Measurements from ENCODE around the gene POC1A.

Gene POC1A

DNA sequence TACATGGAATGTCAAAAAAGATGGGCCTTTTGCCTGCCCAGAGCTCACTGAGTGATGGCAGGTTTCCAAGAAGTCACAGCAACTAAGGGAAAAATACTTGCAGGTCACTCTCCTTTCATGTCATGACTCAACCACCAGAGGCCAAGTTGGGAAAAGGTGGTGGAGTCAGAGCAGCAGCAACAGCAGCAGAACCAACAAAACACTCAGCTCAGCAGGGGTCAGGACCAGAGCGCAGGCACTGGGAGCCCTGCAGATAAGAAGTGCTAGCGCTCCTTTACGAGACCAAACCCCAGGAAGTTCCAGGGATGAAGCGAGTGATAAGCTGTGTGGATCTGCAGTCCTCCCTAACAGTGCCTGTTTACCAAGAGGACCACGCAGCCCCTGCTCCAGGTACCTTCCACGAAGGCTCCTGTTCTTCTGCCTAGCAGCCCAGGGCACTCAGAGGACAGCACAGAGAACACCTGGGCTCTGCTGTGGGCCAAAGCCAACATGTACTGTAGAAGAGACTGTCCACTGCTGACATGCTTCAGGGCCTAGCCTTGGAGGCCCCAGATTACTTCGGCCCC, 26.0 kb downstream of the POC1A start:
- DNase-seq (ENCODE audit: low spot score): no peak

DNA sequence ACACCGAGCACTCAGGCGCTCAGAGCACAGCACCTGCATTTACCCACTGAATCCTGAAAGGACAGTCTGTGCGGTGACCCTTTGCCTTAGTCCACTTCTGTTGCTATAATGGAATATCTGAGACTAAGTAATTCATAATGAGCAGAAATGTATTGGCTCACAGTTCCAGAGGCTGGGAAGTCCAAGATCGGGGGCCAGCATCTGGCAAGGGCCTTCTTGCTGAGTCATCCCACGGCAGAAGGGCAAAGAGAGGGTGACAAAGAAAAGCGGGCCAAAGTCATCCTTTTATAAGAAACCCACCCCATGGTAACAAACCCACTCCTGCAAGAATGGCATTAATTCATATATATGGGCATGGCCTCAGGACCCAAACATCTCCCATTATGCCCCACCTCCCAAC, 27.7 kb downstream of the POC1A start:
- no peak for DNase-seq (ENCODE audit: low spot score)

DNA sequence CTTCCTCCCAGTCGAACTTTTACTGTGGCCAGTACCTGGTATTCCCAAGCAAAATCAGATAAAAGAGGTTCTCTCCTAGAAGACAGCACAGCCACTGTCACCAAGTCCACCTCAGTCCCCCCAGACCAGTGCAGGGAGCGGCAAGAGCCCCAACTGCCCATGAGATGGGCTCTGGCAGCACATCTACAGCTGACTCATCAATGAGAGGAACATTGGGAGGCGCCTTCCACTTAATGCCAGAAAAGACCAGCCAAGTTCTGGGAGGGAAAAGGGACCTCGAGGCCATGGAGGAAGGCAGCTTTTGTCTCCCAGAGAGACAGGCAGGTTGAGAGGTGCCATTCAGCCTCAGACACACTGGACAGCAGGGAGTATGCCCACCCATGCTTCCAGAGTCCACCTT, 28.2 kb downstream of the POC1A start:
- no peak for DNase-seq (ENCODE audit: low spot score)

DNA sequence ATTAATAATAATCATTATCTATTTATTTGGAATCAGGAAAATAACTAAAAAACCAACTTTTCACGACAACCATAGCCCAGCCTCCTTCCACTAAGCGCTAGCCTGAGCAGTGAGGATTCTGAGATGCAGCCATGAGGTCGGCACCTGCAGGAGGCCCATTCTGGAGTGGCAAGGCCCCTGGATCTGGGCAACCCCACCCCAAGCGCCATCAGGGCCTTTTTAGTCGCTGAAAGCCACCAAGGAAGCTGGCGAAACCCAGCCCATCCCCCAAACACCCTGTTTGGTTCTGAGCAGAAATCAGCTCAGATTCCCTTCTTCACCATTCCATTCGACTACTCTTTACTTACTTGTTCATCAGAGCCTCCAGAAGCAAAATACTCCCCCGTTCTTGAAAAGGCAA, 29.5 kb downstream of the POC1A start:
- no peak for DNase-seq (ENCODE audit: low spot score)

DNA sequence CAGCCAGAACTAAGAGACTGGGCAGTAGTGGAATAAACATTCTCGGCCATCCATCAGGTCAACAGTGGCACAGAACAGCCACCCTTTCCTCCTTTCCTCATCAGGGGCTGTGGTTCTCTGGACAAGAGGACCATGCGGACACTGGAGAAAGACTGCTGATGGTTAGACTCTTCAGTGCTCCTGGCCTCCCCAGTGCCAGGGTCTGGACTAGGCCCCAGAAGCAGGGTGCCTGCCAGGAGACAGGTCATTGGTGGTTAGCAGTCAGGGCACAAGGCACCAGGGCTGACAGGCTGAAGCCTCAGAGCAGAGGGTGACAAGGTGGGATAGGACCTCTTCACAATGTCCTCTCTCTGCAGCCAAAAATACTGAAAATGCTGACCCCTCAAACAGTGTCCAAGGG, 30.1 kb downstream of the POC1A start:
- DNase-seq (ENCODE audit: low spot score): no peak

DNA sequence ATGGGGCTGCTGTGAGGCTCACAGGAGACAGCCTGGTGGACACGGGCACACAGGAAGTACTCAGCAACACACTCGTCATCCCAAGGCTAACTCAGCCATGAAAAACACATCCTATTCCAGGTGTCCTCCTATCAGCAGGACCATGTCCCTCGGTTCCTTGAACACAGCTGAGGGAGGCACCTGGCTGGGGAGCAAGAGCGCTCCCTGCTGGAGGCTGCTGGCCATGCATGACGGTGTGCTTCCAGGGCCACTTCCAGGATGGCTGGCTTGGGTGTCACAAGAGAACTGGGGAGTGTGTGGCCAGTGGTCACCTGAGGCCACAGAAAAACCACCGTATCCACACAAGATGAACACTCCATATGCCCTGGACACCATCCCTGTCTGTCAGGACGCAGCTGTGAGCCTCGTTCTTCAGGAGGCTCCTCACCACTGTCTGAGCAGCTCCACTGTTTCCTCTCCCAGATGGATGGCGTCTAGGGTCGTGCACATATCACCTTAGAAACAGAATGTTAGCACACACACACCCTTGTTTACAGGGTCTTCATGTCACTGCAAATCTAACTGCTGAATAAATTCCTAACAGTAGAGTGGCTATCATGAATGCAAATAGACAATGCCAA, 31.0 kb downstream of the POC1A start:
- DNase-seq (ENCODE audit: low spot score): peak; percentile 56

DNA sequence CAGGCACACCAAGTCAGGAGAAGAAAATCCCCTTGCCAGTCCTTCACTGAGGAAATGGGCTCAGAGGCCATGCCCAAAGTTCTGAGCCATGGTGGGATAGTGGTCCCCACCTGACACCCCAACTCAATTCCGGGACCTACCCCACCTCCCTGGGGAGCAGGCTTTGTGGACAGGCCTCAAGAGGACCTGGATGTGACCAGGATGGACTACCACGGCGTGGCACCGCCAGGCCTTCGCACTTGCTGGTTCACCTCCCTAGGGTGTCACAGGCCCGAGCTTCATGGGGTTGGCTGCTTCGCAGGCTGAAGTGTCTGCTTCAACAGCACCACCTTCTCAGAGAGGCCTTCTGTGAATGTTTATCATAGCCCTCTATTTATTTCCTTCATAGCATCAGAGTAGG, 31.7 kb downstream of the POC1A start:
- no peak for DNase-seq (ENCODE audit: low spot score)

DNA sequence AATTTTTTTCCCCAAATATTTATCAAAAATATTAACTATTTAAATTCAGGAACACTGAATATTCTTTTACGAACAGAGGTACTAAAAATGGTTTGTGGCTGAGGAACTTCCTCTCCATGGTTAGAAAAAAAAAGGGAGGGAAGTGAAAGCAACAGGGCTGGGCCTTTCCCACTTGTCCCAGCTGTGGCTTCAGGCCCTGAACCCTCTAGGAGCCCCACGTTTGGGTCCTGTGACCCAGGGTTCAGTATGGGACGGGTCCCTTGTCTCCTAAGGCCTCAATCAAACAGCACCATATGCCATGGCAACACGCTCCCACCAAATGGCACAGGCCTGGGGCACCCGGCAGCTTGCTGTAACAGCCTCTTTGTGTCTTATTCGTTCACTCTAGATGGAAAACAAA, 32.4 kb downstream of the POC1A start:
- DNase-seq (ENCODE audit: low spot score): no peak

DNA sequence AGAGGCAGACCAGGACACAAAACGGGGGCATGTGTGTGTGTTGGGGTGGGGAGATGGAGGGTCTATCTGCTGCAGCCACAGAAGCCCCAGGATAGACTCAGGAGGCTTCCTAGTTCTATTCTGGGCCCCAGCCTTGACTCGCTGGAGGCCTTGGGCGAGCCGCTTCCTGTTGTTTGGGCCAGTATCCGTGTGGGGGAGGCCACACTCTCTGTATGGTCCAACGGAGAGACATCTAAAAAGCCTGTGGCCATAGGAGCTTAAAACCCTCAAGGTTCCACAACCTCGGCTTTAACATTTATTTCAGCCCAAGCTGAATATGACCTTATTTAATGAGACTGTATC, 32.8 kb downstream of the POC1A start:
- no peak for DNase-seq (ENCODE audit: low spot score)

DNA sequence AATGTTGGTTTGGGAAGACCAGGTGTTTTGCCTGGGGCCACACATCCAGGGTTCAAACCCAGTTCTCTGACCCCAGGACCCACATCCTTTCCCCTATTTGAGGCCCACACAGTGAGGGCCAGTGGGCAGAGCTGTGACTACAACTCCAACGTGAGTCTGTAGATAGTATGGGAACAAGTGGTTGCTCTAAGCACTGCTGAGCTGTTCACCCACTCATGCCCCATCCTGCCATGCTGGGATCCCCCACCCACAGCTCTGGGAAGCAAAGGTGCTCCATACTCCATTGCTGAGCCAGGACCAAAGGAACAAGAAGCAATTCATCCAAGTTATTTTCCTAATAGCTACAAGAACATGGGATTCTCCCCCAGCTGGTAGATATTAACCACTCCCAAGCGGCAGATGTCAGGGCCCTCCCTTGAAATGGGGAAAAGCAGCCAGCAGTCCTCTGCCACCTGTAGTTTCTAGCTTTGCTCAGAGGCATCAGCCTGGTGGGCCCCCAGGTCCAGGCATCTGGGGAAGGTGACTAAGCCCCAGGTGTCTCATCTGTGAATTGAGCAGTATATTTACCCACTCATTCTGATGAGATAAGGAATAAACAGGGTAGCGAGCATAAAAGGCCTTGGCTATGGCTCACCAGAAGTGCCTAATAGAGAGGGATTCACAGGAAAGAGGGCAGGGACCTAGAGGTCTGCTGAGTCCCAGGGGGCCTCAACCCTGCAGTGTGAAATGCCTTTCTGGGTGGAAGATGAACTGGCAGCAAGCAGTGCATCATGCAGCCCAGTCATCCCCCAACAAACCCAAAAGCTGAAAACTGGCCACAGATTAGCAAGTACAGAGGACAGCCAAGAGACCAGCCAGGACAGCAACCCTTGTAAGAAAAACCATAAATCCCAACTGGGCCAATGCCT, 33.4 kb downstream of the POC1A start:
- no peak for DNase-seq (ENCODE audit: low spot score)

DNA sequence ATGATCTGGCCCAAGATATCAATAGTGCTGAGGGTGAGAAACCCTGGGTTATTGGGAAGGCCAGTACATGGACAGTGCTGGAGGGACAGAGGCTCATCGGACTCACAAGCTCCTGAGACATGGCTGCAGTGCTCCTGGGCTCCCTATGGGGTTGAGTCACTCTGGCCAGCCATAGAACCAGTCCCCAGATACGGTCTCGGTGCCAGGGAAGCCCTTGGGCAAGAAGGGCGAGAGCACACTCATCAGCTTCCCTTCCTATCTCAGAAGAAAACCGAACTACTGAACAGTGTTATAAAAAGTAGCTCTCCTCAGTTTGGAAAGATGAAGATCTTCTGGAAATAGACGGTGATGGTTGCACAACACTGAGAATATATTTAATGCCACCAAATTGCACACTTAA, 34.4 kb downstream of the POC1A start:
- DNase-seq (ENCODE audit: low spot score): no peak

DNA sequence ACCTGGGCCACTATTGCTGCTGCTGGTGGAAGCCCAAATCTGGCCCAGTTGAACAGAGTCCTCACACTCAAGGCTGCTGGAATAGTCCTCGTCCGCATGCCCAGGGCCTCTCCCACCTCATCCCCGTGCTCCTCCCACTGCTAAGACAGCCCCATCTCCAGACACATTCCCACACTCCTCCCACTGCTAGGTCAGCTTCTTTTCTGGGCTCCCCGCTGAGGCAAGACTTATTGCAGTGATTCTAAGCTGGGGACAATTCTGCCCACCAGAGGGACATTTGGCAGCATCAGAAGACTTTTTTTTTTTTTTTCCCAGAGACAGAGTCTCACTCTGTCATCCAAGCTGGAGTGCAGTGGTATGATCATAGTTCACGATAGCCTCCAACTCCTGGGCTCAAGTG, 35.1 kb downstream of the POC1A start:
- no peak for DNase-seq (ENCODE audit: low spot score)

DNA sequence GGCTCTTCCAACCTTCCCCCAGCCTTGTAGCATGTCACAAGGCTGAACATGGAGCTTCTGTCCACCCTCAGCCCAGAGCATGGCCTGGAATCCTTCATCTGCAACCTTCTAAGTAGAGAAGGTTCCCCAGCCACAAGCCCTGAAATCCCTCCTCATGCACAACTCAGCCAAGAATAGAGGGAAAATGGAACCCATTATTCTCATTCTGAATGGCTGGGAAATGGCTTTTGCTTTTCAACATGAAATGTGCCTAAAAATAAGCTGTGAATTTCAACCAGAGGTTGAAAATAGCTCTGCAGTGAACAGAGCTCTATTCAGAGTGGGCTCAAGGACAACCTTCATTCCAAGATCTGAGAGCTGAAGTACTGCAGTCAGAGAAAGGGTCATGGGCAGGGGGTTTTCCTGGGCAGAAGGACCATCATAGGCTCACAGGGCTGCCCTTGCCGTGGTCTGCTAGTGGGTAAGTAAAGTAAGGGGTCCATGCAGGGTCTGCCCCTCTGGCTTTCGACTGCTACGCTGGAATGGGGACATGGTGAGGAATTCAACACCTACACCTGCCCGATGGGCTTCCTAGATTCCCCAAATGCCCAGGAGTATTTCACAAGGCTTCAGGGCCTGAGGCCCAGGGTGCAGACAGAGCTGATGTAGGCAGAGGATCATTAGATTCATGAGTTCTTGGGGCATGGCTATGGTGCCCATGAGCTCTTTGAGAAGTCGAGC, 35.9 kb downstream of the POC1A start:
- DNase-seq (ENCODE audit: low spot score): no peak

DNA sequence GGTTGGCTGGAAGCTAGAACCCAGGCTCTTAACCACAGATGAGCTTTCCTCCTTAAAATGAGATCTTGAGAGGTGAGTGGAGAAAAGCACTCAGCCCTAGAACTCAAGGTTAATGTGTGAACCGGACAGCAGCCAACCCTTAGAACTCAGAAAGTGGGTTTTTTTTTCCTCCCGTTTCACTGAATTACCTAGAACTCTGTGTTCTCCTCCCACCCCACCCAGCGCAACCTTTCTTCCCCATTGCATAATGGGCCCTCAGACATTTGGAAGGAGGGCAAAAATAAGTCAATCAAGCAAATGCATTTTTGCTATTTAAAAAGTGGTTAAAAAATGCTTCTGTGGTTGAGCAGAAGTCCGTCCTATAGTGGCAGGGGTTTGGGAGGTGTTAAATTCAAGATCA, 36.7 kb downstream of the POC1A start:
- DNase-seq (ENCODE audit: low spot score): no peak

DNA sequence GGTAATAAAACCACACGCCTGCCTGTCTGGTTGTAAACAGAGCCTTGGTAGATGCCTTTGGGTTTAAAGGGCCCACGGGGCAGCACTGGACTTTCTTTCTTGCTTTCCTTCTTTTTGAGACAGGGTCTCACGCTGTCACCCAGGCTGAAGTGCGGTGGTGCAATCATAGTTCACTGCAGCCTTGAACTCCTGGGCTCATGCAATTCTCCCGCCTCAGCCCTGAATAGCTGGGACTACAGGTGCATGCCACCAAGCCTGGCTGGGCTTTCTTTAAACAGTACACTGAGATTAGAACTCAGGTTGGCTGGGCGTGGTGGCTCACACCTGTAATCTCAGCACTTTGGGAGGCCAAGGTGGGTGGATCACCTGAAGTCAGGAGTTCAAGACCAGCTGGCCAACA, 42.2 kb downstream of the POC1A start:
- no peak for DNase-seq (ENCODE audit: low spot score)

DNA sequence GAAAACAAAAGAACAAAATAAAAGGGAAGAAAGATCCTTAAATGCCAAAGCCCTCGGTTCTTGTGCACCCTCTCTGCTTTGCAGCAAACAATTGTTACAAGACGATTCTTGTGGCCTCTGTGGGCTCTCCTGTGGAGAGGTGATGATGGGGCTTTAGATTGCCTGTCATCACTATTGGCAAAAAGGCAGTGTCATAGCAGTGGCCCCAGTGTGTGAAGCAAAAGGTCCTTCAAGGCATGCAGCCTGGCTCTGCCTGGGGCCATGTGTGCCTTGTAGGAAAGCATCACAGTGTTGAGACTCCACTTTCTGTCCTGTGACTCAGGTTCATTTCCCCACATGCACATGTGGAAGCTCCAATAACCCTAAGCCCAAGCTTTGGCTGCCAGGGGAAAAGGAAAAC, 43.7 kb downstream of the POC1A start:
- no peak for DNase-seq (ENCODE audit: low spot score)

DNA sequence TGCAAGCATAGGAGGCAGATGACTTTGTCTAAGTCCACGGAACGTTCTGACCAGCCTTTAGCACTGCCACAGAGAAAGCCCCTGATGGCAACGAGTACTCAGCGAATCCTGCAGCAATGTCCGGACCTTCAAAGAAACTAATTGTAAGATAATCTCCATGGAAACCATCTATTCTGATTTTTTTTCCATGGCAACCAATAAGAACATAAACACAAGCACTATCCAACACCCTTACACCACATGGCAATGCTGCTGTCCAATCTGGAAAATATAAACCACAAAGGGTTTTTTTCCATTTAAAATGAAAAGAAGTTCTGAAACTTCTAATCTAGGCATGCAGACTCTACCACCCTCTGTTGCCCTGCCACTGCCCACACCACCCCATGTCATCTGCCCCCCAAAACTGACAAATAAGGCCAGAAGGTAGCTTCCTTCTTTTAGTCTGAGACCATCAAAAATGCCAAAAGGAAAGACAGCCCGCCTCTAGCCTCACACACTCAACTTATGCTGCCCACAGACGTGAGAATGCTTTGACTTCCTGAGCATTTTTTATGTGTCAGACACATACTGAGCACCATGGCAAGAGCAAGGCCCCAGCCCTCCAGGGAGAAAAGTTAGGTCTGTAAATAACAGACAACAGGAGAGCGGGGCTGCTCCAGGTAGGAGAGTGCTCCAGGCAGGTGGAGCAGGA, 44.5 kb downstream of the POC1A start:
- no peak for DNase-seq (ENCODE audit: low spot score)

DNA sequence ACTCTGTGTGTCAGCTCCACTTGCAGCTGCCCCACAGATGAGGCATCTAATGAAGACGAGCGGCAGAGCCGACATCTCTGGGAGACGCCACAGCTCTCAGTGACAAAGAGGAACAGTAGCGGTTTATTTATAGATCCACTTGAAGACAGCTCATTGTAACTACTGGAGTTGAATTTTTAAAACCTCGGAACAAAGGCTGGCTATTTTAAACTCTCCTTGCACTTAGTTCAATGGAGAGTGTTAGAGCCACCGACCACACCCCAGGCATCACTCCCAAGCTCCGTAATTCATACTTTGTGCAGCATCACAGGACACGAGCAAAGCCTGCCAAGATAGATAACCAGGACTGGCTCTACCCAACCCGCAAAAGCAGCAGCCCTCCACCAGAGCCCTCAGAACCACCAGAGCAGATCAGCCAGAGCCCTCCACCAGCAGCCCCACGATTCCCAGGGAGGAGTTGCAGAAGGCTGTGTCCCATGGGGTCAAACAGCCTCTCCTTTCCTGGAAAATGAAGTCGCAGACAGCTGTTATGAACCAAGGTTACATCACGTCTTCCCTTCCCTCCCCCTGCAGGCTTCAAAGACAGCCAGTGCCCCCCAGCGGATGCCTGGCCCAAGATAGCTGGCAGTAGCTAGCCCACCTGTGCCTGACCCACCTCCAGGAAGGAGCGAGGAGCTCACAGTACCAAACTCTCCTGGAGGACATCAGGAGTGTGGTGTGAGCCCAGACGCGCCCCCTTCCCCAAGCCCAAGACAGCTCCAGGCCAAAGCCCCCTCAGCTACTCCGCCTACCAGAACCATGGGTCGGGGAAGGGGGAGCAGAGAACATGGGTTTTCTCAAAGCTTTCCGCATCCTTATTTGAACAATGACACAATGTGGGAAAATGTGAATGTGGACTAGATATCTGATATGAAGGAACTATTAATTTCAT, 45.7 kb downstream of the POC1A start:
- DNase-seq (ENCODE audit: low spot score): no peak

DNA sequence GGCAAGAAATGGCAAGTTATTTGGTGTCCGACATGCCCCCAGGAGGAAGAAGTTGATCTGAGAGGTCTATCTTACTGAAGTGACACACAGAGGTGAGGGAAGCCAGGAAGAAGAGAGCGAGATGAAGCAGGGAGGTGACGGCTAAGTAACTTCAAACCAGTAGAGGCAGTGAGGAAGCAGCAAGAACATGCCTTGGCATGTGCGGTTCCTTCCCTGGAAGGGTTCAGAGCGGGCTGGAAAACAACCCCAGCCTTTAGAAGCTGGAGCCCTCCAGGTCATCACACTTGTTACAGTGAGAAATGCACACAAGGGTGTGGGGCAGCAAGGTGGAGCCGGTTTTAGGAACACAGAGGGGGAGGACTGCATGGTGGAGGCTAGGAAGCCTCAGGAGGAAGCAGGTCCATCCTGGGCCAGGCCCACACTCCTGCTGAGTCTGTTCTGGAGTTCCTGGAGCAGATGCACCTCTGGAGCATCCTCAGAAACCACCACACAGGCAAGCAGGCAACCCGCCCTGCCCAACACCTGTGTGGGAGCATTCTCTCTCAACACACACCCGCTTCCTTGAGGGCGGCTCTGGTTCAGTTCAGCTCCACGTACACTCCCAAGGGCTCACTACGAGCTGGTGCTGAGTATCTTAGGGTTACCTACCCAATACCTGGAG, 47.1 kb downstream of the POC1A start:
- DNase-seq (ENCODE audit: low spot score): no peak
